Fibroblast of skin of back (primary cell): Measurements from ENCODE around the gene RYR1.
"Not testable (repeated sequence)": the region's sequence is repeated elsewhere in the genome, so short reads cannot be mapped to it uniquely, and the experiment has no call there.

Source experiments
- DNase-seq: peaks from one replicate; pipeline ENCODE4 v3.0.0-alpha.2; 2013

RYR1 gene

GRCh38 chr19:38400361-38400760, 33.1 kb upstream of the RYR1 start:
- DNase-seq, result no peak

GRCh38 chr19:38401148-38401547, 32.3 kb upstream of the RYR1 start:
- peak; percentile 49 for DNase-seq

GRCh38 chr19:38402623-38402966, 30.9 kb upstream of the RYR1 start:
- no peak for DNase-seq

DNA sequence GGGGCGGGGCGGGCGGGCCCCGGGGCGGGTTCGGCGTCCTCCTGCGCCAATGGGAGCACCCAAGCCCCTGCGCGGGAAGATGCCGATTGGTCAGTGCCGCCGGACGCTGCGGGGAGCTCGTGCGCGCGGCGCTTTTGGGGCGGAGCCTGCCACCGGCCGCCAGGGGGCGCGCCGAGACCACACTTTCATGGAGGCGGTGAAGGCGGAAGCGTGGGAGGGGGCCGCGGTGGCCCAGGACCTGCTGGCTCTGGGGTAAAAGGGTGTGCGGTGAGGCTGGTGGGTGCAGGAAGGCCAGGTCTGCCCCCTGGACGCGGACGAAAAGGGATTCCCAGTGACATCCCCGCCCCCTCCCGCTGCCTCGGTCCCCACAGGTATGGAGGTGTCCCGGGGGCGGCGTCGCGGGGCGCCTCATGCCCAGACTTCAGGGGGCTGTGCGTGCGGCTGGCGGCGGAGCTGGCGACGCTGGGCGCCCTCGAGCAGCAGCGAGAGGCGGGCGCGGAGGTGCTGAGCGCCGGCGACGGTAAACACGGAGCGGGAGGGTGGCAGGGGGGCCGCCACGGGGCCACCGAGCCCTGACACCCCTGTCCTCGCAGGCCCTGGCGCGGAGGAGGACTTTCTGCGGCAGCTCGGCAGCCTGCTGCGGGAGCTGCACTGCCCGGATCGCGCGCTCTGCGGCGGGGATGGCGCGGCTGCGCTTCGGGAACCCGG, 30.4 kb upstream of the RYR1 start, which contains the start of gene FAM98C:
Gene FAM98C (plus strand): TSS at position 127 of the 708 bp plus-strand sequence. CDS start 61 bp downstream, at position 188.
- peak; percentile 95 for DNase-seq

DNA sequence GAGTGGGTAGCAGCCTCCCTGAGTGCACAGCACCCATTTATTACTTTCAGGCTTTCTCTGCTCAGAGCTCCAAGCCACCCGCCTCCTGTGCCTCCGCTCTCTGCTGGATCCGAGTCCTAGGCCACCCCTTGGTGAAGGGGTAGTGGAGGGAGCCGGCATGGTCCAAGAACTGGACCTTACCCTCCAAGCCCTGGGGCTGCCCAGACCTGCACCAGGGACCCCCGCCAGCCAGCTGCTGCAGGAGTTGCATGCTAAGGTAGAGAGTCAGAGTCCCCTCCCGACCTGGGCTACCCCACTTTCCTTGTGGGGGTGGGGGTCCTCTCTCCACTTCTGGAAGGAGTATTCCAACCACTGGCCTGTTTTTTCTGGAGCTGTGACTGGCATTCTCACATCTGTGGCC, 28.6 kb upstream of the RYR1 start:
- no peak for DNase-seq

DNA sequence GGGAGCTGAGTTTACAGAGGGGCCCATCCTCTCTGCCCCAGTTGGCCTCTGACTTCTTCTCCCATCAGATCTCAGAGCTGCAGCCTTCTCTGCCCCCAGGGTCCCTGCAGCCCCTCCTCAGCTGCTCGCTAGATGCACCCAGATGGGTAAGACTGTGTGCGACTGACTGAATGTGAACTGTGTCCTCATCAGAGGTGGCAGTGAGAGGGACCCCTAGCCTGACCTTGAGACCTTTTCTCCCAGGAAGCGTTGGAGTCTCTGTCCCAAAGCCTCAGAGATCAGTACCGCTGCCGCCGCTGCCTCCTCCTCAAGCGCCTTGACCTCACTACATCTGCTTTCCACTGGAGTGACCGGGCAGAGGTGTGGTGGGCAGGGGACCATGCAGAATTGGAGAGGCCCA, 28.2 kb upstream of the RYR1 start:
- no peak for DNase-seq

DNA sequence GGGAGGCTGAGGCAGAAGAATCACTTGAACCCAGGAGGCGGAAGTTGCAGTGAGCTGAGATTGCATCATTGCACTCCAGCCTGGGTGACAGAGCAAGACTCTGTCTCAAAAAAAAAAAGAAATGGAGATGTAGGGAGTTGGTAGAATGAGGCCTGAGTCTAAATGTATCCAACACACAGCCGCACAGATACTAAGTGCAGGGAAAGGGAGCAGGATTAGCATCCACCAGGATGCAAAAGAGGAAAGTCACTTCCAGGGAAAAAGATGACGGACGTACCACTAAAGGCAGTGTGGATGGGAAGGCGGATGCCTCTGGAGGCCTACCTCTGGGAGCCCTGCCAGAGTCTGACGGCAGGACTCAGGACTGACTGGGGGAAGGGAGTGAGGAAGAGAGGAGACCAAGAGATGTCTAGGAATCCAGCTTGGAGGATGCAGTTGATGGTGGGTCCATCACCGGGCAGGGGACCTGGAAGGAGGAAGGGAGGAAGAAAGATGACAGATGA, 23.8 kb upstream of the RYR1 start:
- DNase-seq, result peak; percentile 46

- DNase-seq, result not testable (repeated sequence)
Observed at GRCh38 chr19:38410407-38410806, 23.1 kb upstream of the RYR1 start.

- DNase-seq, result no peak
Observed at GRCh38 chr19:38411041-38411712, 22.3 kb upstream of the RYR1 start.

- not testable (repeated sequence) for DNase-seq
Observed at GRCh38 chr19:38411898-38412297, 21.6 kb upstream of the RYR1 start.

DNA sequence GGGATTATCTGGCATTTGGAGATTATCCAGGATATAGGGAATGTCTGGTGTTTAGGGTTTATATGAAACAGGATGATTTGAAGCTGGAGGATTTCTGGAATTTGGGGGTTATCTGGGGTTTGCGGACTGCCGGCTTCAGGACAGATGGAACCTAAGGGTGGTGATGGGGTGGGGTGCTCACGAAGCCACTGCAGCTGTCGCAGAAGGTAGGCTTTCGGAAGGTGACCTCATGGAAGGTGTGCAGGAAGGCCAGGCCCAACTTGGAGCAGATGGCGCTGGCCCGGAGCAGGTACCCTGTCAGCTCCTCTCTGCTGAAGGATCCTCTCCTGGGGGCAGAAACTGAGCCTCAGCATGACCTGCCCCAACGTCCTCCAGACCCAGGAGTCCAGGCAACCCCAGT, 21.0 kb upstream of the RYR1 start:
- DNase-seq, result no peak

GRCh38 chr19:38412961-38413360, 20.5 kb upstream of the RYR1 start:
- no peak for DNase-seq

GRCh38 chr19:38413416-38413815, 20.1 kb upstream of the RYR1 start:
- no peak for DNase-seq

DNA sequence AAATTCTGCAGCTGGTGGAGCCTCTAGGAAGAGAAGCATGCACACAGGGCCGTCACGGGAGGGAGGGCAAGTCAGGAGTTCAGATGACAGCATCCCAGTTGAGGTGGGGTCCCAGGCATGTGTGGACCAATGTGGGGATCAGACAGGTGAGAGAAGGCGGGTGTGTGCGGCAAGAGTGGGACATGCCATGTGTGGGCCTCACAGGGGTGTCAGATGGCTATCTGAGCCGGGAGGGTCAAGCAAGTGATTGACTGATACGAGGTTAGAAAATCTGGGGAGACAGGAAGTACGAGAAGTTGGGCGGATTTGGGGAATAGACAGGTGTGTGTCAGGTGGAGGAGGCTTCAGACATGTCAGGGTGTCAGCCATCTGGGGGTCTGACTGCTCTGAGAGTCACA, 16.3 kb upstream of the RYR1 start:
- no peak for DNase-seq

DNA sequence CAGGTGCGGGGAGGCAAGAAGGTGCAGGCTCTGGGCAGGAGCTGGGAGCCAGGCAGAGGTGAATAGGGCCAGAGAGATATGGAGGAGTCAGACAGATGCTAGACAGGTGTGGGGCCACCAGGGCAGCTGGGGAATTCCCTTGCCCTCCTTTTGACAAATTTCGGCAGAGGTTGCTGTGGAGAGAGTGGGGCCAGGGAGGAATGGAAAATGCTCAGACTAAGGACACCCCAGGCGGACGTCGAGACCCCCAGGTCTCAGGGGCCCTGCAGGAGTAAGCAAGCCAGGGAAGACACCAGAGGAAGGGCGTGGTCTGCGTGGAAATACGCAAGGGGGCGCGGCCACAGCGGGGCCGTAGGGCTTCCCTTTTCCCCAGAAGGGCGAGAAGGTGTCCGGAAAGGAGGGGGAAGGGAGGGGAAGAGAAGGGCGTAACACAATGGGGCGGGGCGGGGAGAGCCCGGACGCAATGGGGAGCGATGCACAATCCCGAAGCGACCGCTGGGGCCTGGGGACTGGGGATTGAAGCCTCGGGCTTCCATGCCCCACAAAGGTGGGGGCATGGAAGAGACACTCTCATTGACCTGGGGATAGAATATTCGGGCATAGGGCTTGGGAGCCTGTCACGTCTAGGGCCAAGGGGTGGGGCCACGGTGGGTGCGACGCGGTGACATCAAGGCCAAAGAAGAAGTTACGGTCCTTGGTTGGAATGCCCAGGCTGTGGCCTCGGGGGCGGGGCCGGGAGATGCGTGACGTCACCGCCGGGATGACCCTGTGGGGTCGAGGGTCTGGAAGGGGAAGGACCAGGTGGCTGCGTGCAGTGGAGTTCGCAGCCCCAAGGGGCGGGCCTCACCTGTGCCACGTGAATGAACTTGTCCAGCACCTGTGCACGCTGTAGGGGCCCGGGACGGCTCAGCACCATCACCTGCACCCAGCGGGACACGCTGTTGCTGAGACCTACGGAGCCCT, 15.7 kb upstream of the RYR1 start:
- DNase-seq, result no peak

DNA sequence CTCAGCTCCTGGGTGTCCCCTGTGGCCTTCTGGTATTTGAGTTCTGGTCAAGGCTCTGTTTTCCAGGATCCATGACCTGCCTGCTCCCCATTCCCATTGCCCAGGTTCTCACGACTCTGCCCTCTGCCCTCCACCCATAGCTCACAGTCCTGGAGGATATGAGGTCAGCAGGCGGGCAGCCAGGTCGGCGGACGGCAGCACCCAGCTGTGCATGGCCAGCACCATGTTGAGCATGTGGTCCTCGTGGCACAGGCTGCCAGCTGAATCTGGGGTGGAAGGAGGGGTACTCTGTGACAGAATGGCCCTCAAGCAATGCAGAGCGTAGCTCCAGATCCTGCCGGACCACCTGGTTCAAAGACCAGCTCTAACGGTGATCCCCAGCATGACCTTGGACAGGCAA, 12.6 kb upstream of the RYR1 start:
- no peak for DNase-seq

DNA sequence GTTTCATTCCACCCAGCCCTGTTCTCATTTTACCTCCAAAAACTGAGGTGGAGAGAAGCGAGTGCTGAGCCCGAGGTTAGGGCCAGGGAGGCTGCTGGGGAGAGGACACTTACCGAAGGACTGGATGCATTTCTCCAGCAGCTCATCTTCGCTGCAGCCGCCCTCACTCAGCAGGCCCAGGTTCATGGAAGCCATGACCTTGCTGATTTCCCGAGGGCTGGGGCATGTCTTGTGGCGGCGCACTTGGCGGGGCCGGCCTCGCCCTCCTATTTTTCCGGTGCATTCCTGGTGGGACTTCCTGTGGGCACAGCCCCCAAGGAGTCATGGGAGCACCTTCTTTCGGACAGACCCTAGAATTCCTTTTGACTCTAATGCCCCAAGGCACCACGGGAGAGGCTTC, 11.6 kb upstream of the RYR1 start:
- no peak for DNase-seq

DNA sequence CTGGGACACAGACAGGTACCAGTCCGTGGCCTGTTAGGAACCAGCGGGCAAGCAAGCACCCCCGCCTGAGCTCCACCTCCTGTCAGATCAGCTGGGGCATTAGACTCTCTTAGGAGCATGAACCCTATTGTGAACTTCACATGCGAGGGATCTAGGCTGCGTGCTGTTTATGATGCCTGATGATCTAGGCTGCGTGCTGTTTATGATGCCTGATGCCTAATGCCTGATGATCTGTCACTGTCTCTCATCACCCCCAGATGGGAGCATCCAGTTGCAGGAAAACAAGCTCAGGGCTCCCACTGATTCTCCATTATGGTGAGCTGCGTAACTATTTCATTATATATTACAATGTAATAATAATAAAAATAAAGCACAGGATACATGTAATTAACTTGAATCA, 11.1 kb upstream of the RYR1 start:
- DNase-seq, result no peak

DNA sequence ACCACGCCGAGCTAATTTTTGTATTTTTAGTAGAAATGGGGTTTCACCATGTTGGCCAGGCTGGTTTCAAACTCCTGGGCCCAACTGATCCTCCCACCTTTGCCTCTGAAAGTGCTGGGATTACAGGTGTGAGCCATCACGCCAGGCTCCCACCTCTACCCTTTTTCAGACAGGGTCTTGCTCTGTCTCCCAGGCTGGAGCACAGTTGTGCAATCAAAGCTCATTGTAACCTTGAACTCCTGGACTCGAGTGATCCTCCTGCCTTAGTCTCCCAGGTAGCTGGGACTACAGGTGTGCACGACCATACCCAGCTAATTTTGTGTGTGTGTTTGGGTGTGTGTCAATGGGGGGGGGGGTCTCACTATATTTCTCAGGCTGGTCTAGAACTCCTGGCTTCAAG, 9.2 kb upstream of the RYR1 start:
- no peak for DNase-seq

GRCh38 chr19:38425222-38425809, 8.2 kb upstream of the RYR1 start:
- DNase-seq, result no peak

DNA sequence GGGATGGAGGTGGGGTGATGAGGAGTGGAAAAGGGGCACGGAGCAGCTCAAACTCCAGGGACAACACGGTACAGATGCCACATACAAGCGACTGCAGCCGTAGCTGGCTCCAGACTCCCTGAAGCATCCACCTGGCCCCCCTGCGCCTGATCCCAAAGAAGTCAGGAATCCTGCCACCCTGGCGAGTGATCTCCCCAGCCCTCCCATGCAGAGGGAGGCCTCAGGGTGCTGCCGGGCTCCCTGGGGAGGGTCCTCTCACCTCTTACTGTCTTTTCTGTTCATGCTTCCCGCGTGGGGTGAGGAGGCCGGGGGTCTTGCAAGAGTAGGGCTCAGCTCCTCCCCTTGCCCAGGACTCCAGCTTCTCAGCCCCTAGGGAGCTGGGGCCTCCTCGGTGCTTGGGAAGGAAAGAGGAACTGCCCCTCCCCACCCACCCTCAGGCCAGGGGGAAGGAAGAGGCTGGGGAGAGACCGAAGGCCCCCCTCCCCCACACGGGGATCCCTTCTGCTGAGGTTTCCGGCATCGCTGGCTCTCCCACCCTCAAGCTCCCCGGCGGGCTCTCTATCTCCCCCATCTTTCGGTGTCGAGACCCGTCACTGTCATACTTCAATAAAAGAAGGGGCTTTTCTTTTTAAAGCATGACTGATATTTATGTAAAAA, 7.6 kb upstream of the RYR1 start, which contains the start of gene RASGRP4:
Gene RASGRP4 (minus strand): TSS at position 410 of the 657 bp plus-strand sequence. CDS start 128 bp downstream, at position 282.
- no peak for DNase-seq
